Fibroblast of the aortic adventitia (primary cell): Measurements from ENCODE around the gene PRR23E. TPM values are rescaled to one million over a fixed set of nuclear protein-coding genes. Genes with fewer than 3 reads are reported as not detected.
A peak's percentile ranks its signal among the peaks of the same experiment; 100 is the strongest.

Experiments used
- DNase-seq: peaks from one replicate; pipeline ENCODE4 v3.0.0-alpha.2; 2010; ENCODE audit warnings: low read depth
- H3K4me3 ChIP-seq: 2 replicates; pipeline ENCODE4 v1.5.1; 2011; ENCODE audit warnings: low read depth, mild to moderate bottlenecking, control low read depth, low read length, moderate library complexity
- total RNA-seq: library from RNA; depleted of rRNA; stranded (reverse); fragments of >200 nt; gene quantifications from 2 replicates; pipeline ENCODE4 v1.2.3, GENCODE V29; 2012; ENCODE audit warnings: low replicate concordance
- TF ChIP-seq, protein P1 (sequence below): IDR thresholded peaks from 2 replicates; pipeline ENCODE4 v1.5.1; 2011; ENCODE audit warnings: mild to moderate bottlenecking, low read length, control low read depth, inconsistent platforms; ENCODE audit not compliant: insufficient read depth

The PRR23E gene
- total RNA-seq, 1 donor = not detected

DNA sequence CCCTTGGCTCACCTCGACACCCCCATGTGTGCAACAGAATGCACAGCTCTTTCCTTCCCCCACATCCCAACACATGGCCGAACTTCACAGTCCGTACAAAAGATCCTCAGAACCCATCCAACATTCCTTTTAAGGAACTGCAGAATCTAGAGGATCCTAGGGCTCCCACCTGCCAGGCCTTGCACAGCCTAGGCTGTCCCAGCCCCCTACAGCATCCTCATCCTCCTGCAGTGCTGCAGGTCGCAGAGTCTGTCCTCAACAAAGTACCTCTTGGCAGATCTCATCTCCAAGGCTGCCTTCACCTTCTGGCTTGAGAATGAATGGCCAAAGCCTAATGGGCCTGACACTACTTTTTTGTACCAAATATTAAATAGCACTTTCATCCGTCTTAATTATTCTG, 19.8 kb downstream of the PRR23E start:
- no peak overlapping the region for H3K4me3 ChIP-seq
- TF ChIP-seq, protein P1, sequence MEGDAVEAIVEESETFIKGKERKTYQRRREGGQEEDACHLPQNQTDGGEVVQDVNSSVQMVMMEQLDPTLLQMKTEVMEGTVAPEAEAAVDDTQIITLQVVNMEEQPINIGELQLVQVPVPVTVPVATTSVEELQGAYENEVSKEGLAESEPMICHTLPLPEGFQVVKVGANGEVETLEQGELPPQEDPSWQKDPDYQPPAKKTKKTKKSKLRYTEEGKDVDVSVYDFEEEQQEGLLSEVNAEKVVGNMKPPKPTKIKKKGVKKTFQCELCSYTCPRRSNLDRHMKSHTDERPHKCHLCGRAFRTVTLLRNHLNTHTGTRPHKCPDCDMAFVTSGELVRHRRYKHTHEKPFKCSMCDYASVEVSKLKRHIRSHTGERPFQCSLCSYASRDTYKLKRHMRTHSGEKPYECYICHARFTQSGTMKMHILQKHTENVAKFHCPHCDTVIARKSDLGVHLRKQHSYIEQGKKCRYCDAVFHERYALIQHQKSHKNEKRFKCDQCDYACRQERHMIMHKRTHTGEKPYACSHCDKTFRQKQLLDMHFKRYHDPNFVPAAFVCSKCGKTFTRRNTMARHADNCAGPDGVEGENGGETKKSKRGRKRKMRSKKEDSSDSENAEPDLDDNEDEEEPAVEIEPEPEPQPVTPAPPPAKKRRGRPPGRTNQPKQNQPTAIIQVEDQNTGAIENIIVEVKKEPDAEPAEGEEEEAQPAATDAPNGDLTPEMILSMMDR = no peak
- no peak for DNase-seq

DNA sequence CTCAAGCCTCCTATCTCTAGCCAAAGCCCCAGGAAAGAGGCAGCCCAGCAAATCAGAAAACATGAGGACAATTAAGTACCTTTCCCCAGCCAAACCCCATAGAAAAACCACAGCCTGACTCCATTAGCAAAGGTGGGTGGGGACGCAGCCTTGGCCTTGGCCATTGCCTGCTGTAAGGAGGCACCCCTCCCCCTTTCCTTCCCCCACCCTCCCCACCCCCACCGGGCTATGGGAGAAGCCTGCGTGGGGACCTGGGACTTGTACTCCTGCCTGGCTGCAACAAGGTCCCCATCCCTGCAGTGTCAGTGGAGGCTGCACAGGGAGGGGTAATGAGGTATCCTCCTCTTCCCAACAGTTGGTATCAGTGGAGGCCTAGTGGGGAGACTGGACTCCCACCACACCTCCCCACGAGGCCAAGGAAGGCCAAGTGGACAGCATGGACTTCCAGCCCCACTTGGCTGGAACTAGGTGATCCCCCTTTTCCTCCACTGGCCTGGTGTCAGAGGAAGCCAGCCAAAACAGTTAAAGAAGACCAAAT, 20.5 kb downstream of the PRR23E start:
- H3K4me3 ChIP-seq = no peak overlapping the region

DNA sequence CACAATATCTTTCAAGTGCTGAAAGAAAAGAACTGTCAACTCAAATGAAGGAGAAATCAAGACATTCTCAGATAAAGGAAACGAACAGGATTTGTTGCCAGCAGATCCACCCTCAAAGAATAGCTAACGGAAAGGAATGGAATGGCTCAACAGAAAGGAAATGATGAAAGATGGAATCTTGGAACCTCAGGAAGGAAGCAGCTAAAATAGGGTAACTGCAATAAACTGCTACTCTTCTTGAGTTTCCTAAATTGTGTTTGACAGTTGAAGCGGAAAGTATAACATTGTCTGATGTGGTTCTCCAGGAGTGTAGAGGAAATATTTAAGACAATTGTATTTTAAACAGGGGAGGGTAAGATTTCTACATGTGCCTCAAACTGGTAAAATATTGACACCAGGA, 22.0 kb downstream of the PRR23E start:
- DNase-seq = no peak
- no peak overlapping the region for H3K4me3 ChIP-seq
- TF ChIP-seq, protein P1 = no peak

More for the DNA sequence above, 20.5 kb downstream of the PRR23E start:
- DNase-seq = no peak
- TF ChIP-seq, protein P1 = no peak

DNA sequence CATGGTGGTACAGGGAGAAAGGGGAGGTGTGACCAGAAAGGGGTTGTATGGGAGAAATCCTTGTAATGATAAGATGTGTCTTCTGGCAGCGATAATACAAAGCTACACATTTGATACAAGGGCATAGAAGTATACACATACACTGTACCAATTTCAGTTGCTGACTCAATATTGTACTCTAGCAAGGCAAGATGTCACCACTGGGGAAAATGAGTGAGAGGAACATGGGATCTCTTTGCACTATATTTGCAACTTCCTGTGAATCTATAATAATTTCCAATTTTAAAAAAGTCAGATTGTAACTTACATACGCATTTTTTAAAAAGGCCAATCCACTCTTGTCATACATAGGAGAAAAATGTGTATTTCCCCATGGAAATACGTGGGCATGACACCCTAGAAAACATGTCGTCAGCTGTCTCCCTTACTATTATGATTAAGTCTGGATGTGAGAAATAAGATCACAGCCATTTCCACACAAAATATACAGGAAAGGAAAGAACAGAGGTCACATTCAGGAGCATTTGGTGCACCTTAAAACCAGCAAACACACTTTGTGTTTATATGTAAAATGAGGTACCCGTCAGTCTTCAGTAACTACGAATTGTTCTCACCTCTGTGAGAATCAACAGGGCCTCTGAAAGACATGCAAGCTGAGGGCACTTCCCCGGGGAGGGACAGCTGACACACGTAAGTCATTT, 22.9 kb downstream of the PRR23E start:
- TF ChIP-seq, protein P1 = no peak
- no peak overlapping the region for H3K4me3 ChIP-seq
- no peak for DNase-seq

DNA sequence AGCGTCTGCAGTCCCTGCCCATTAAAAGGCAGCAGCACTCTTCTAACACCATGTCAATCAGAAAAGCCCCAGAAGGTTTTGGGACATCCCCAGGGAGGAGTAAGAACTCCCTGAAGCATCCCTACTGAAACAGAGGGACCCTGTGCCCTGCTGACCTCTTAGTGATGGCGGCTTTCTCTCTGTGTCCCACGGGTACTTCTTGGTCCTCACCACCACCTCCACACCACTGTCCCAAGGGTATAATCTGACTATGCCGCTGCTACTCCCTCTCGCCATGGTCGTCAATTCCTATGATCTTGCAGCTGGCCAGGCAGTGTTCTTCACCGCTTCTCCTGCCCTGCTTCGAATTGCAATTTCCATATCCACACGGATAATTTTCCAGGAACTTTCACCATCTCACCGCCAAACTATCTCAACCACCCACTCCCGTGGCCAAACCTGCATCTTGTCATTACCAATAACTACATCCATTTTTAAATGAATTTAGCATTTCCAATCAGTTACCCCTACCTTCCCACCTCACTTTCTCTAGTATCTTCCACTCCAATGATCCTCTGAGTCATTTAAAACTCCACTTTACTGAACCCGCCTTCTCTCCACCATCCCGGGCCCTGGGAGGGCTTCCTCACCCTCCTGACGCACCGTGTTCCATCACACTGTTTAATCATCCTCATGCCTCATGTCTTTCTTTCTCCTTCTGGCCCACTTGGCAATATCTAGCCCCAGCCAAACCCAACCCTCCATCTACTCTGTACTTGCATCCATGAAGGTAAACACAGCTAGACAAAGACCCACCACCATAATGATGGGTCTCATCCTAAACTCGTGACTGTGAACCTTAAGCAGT, 23.7 kb downstream of the PRR23E start:
- no peak overlapping the region for H3K4me3 ChIP-seq
- TF ChIP-seq, protein P1 = no peak
- DNase-seq = no peak

DNA sequence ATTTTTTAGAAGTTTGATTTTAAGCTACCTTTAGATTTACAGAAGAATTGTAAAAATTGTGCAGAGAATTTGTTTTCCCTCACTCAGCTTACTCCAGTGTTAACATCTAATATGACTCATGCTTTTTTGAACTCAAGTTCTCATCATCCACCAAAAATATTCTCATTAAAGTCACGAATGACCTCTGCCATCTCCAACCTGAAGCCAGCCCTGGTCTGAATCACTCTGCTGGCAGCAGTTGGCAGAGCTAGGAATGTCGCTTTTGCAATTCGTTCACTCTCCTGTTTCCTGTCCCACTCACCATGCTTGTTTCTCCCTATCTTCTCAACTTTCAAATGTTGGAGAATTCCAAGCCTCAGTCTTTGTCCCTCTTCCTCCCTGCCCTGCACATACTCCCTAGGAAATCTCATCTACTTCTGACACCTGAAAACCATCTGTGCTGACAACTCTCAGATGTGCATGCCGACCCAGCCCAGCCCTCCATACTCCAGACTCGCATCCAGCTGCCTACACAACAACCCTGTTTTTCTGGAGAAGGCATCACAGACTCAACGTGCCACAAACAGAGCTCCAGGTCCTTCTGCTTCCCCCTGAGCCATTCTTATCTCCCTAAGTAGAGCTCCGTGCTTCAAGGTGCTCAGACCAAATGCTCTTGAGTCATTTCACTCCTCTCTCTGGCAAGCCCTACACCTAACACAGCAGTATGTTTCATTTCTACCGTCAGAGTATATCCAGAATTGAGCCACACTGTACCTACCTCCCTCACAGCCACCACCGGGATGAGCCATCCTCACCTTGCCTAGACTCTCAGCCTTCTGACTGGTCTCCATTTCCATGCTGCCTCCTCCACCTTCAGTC, 24.9 kb downstream of the PRR23E start:
- no peak overlapping the region for H3K4me3 ChIP-seq
- peak; percentile 27 for DNase-seq
- TF ChIP-seq, protein P1 = no peak
